Neural cell (in vitro differentiated cells): Measurements from ENCODE around the gene DYNC2H1. TPM values are rescaled to one million over a fixed set of nuclear protein-coding genes. Genes with fewer than 3 reads are reported as not detected.

Experiments used
- H2AFZ ChIP-seq: fragments of 200-600, 300-800 bp; sonication (generic), shearing (Covaris generic); 2 replicates; pipeline ENCODE4 v1.6.0; 2014; ENCODE audit warnings: low read depth, mild to moderate bottlenecking, antibody characterized with exemption, low read length, moderate library complexity
- H3F3A ChIP-seq: fragments of 200-600 bp; shearing (Covaris generic); 2 replicates; pipeline ENCODE4 v1.6.1; 2016; ENCODE audit warnings: mild to moderate bottlenecking, moderate library complexity, mixed read lengths, antibody characterized with exemption, low read length; ENCODE audit not compliant: insufficient read depth, poor library complexity, severe bottlenecking
- H3K27ac ChIP-seq: fragments of 200-600, 300-800 bp; sonication (generic), shearing (Covaris generic); 2 replicates; pipeline ENCODE4 v1.5.1; 2014; ENCODE audit warnings: mild to moderate bottlenecking, low read length, moderate library complexity
- H3K27me3 ChIP-seq: fragments of 300-800, 200-600 bp; sonication (generic), shearing (Covaris generic); 2 replicates; pipeline ENCODE4 v1.6.0; 2014; ENCODE audit warnings: mild to moderate bottlenecking, low read depth, low read length, moderate library complexity; ENCODE audit not compliant: insufficient read depth
- H3K36me3 ChIP-seq: fragments of 300-800, 200-600 bp; sonication (generic), shearing (Covaris generic); 2 replicates; pipeline ENCODE4 v1.5.1; 2014; ENCODE audit warnings: mild to moderate bottlenecking, antibody characterized with exemption, low read length, moderate library complexity; ENCODE audit not compliant: insufficient read depth
- H3K4me2 ChIP-seq: fragments of 300-800, 200-600 bp; sonication (generic), shearing (Covaris generic); 2 replicates; pipeline ENCODE4 v1.6.0; 2014; ENCODE audit warnings: mild to moderate bottlenecking, low read length
- H3K4me3 ChIP-seq: fragments of 300-800, 200-600 bp; sonication (generic), shearing (Covaris generic); 2 replicates; pipeline ENCODE4 v1.5.1; 2014; ENCODE audit warnings: mild to moderate bottlenecking, low read length, moderate library complexity
- H3K79me2 ChIP-seq: fragments of 200-600 bp; shearing (Covaris generic); replicated peaks from 2 replicates; pipeline ENCODE4 v1.6.0; 2014; ENCODE audit warnings: mild to moderate bottlenecking, low read length, moderate library complexity; ENCODE audit not compliant: insufficient read depth
- H3K9ac ChIP-seq: fragments of 300-800, 200-600 bp; sonication (generic), shearing (Covaris generic); 2 replicates; pipeline ENCODE4 v1.6.1; 2016; ENCODE audit warnings: mild to moderate bottlenecking, low read length, mixed read lengths
- H3K9me2 ChIP-seq: fragments of 200-600 bp; shearing (Covaris generic); 2 replicates; pipeline ENCODE4 v1.6.1; 2016; ENCODE audit warnings: mild to moderate bottlenecking, low read length, mixed read lengths; ENCODE audit not compliant: insufficient read depth
- H3K9me3 ChIP-seq: fragments of 200-600, 300-800 bp; sonication (generic), shearing (Covaris generic); 2 replicates; pipeline ENCODE4 v1.6.1; 2016; ENCODE audit warnings: mild to moderate bottlenecking, mixed run types, low read length, moderate library complexity, mixed read lengths
- H4K20me1 ChIP-seq: fragments of 200-600 bp; shearing (Covaris generic); 2 replicates; pipeline ENCODE4 v1.6.1; 2016; ENCODE audit warnings: mild to moderate bottlenecking, mixed run types; ENCODE audit not compliant: insufficient read depth
- CTCF ChIP-seq: fragments of 450-650 bp; IDR thresholded peaks from 2 replicates; pipeline ENCODE4 v1.5.1; 2014; ENCODE audit warnings: antibody characterized with exemption, mild to moderate bottlenecking, moderate library complexity; ENCODE audit not compliant: poor library complexity, severe bottlenecking
- EP300 ChIP-seq: fragments of 450-650 bp; conservative IDR thresholded peaks from 2 replicates; pipeline ENCODE4 v1.6.1; 2014; ENCODE audit warnings: antibody characterized with exemption, mild to moderate bottlenecking, moderate library complexity; ENCODE audit not compliant: poor library complexity, severe bottlenecking
- EZH2 ChIP-seq: fragments of 200-600, 300-800 bp; shearing (Covaris generic), sonication (generic); IDR thresholded peaks from 2 replicates; pipeline ENCODE4 v1.6.1; 2014; ENCODE audit warnings: antibody characterized with exemption, low read length, borderline replicate concordance, mild to moderate bottlenecking; ENCODE audit not compliant: insufficient read depth, poor library complexity, severe bottlenecking
- MXI1 ChIP-seq: fragments of 450-650 bp; conservative IDR thresholded peaks from 2 replicates; pipeline ENCODE4 v1.6.1; 2014; ENCODE audit warnings: antibody characterized with exemption, mild to moderate bottlenecking; ENCODE audit not compliant: poor library complexity, severe bottlenecking
- POLR2AphosphoS5 ChIP-seq: IDR thresholded peaks from 2 replicates; pipeline ENCODE4 v1.6.1; 2012
- RAD21 ChIP-seq: fragments of 450-650 bp; conservative IDR thresholded peaks from 2 replicates; pipeline ENCODE4 v1.6.1; 2014; ENCODE audit warnings: antibody characterized with exemption, mild to moderate bottlenecking, moderate library complexity
- REST ChIP-seq: IDR thresholded peaks from 2 replicates; pipeline ENCODE4 v1.6.1; 2012; ENCODE audit warnings: borderline replicate concordance
- SMC3 ChIP-seq: fragments of 450-650 bp; conservative IDR thresholded peaks from 2 replicates; pipeline ENCODE4 v1.6.1; 2014; ENCODE audit warnings: antibody characterized with exemption, mild to moderate bottlenecking, moderate library complexity; ENCODE audit not compliant: poor library complexity
- TAF1 ChIP-seq: IDR thresholded peaks from 2 replicates; pipeline ENCODE4 v1.6.1; 2012; ENCODE audit warnings: low read depth
- polyA plus RNA-seq: library from polyadenylated mRNA; depleted of rRNA; stranded (reverse); fragments of >200 nt; gene quantifications from 2 replicates; pipeline ENCODE4 v1.2.3, GENCODE V29; 2014

The DYNC2H1 gene
- polyA plus RNA-seq, 1 donor from 2014 or later, result 14.1 TPM

- Histone ChIP-seq H3K4me3 (no peak overlapping the region), H3K9me3 (no peaks in the 10 kb centered on the region), H3K4me2 (no peak overlapping the region), H2AFZ (no peak overlapping the region), H3K79me2 (peaks cover 43% of the 10 kb centered on the region), H4K20me1 (no peaks in the 10 kb centered on the region), H3F3A (peaks cover under 1% of the 10 kb centered on the region), H3K27ac (no peak overlapping the region), H3K9me2 (no peaks in the 10 kb centered on the region), H3K9ac (no peak overlapping the region), H3K27me3 (no peaks in the 10 kb centered on the region), H3K36me3 (no peaks in the 10 kb centered on the region)
- no peak for TF ChIP-seq EZH2
- no peak for TF ChIP-seq EP300
- TF ChIP-seq RAD21, result no peak
- no peak for TF ChIP-seq MXI1
- no peak for TF ChIP-seq TAF1
- TF ChIP-seq POLR2AphosphoS5, result no peak
- TF ChIP-seq CTCF, result no peak
- no peak for TF ChIP-seq SMC3
- no peak for TF ChIP-seq REST
Observed at GRCh38 chr11:103086461-103086860, 22.8 kb upstream of the DYNC2H1 start.

- Histone ChIP-seq H3K9me3 (no peaks in the 10 kb centered on the region), H3F3A (peaks cover 5% of the 10 kb centered on the region), H2AFZ (peak overlapping the region; percentile 97), H3K9me2 (no peaks in the 10 kb centered on the region), H3K9ac (peak overlapping the region; percentile 90), H3K4me2 (peak overlapping the region; percentile 81), H3K4me3 (peak overlapping the region; percentile 93), H3K79me2 (peaks cover 38% of the 10 kb centered on the region), H3K27me3 (no peaks in the 10 kb centered on the region), H3K27ac (peak overlapping the region; percentile 88), H3K36me3 (no peaks in the 10 kb centered on the region), H4K20me1 (no peaks in the 10 kb centered on the region)
- TF ChIP-seq REST (peak; percentile 34), SMC3 (no peak), MXI1 (peak; percentile 82)
Observed at GRCh38 chr11:103091064-103091800, 18.0 kb upstream of the DYNC2H1 start.
